Mesothelial cell of epicardium (in vitro differentiated cells): ENCODE results near the gene VTN. TPM values are rescaled to one million over a fixed set of nuclear protein-coding genes. Genes with fewer than 3 reads are reported as not detected.

Source experiments
- DNase-seq, 2 experiments: peaks; one replicate each; pipeline ENCODE4 v3.0.0; 2021; ENCODE audit warnings: low spot score in 2 of 2; ENCODE audit not compliant: unreplicated experiment in 2 of 2
- H3K27ac Mint-ChIP-seq: 2 replicates; pipeline ENCODE4 v1.8.0; 2021; ENCODE audit warnings: mixed read lengths
- H3K27me3 Mint-ChIP-seq: 2 replicates; pipeline ENCODE4 v1.8.0; 2021; ENCODE audit warnings: low read depth, mixed read lengths
- H3K36me3 Mint-ChIP-seq: 2 replicates; pipeline ENCODE4 v1.8.0; 2021; ENCODE audit warnings: mixed read lengths
- H3K4me1 Mint-ChIP-seq: 2 replicates; pipeline ENCODE4 v1.8.0; 2021; ENCODE audit warnings: mixed read lengths
- H3K4me3 Mint-ChIP-seq: 2 replicates; pipeline ENCODE4 v1.8.0; 2021; ENCODE audit warnings: mild to moderate bottlenecking, moderate library complexity, mixed read lengths
- H3K9me3 Mint-ChIP-seq: 2 replicates; pipeline ENCODE4 v1.8.0; 2021; ENCODE audit warnings: mixed read lengths
- CTCF ChIP-seq: fragments of 200-600 bp; sonication (generic); IDR thresholded peaks from one replicate; pipeline ENCODE4 v1.5.0; 2021; ENCODE audit warnings: antibody characterized with exemption; ENCODE audit not compliant: unreplicated experiment
- total RNA-seq: library from RNA; stranded (reverse); gene quantifications from 3 replicates; pipeline ENCODE4 v1.2.1, GENCODE V29; 2021

Gene VTN
- 0.47 to 0.51 TPM (median 0.50 TPM) in 3 replicates for total RNA-seq

- no peak for TF ChIP-seq CTCF
- Mint-ChIP-seq H3K36me3 (no peaks in the 10 kb centered on the region), H3K9me3 (no peaks in the 10 kb centered on the region), H3K27ac (peak within 1 kb of the TSS; percentile 77), H3K4me3 (peak within 1 kb of the TSS; percentile 77), H3K27me3 (peaks cover 27% of the 10 kb centered on the region), H3K4me1 (peaks cover 13% of the 10 kb centered on the region)
- DNase-seq, result no peak
These were observed at the start of gene VTN for GRCh38 chr17:28370035-28370743. VTN (minus strand) TSS chr17:28370307; CDS start chr17:28370203, 104 bp downstream.

GRCh38 chr17:28416703-28417311 is 46.7 kb upstream of the VTN start:
- no peaks in the 10 kb centered on the region for H3K9me3 Mint-ChIP-seq
- H3K27ac Mint-ChIP-seq, result no peak overlapping the region
- H3K27me3 Mint-ChIP-seq, result peaks cover 1% of the 10 kb centered on the region
- peak; percentile 41 for TF ChIP-seq CTCF
- no peak for DNase-seq
- no peaks in the 10 kb centered on the region for H3K4me1 Mint-ChIP-seq
- no peaks in the 10 kb centered on the region for H3K36me3 Mint-ChIP-seq
- no peak overlapping the region for H3K4me3 Mint-ChIP-seq

GRCh38 chr17:28415886-28416285 is 45.8 kb upstream of the VTN start:
- Mint-ChIP-seq H3K4me3 (no peak overlapping the region), H3K27ac (no peak overlapping the region), H3K27me3 (peaks cover 1% of the 10 kb centered on the region), H3K4me1 (no peaks in the 10 kb centered on the region), H3K36me3 (no peaks in the 10 kb centered on the region), H3K9me3 (no peaks in the 10 kb centered on the region)
- TF ChIP-seq CTCF, result no peak
- DNase-seq, result no peak

GRCh38 chr17:28413804-28414203 is 43.7 kb upstream of the VTN start:
- no peak for DNase-seq
- no peak for TF ChIP-seq CTCF
- Mint-ChIP-seq H3K27ac (no peak overlapping the region), H3K4me1 (no peaks in the 10 kb centered on the region), H3K27me3 (peaks cover 1% of the 10 kb centered on the region), H3K9me3 (no peaks in the 10 kb centered on the region), H3K36me3 (no peaks in the 10 kb centered on the region), H3K4me3 (no peak overlapping the region)

- H3K27ac Mint-ChIP-seq, result no peak overlapping the region
- TF ChIP-seq CTCF, result no peak
- no peak overlapping the region for H3K4me3 Mint-ChIP-seq
- H3K36me3 Mint-ChIP-seq, result no peaks in the 10 kb centered on the region
- H3K9me3 Mint-ChIP-seq, result no peaks in the 10 kb centered on the region
- peaks cover 16% of the 10 kb centered on the region for H3K4me1 Mint-ChIP-seq
- DNase-seq, result no peak
- H3K27me3 Mint-ChIP-seq, result peaks cover 1% of the 10 kb centered on the region
These were observed 42.0 kb upstream of the VTN start for GRCh38 chr17:28412099-28412498.
